RWPE1 (cell line): ENCODE data around the gene SHB.
A peak's percentile ranks its signal among the peaks of the same experiment; 100 is the strongest.

Experiments
- CTCF ChIA-PET: fragments of 350-600 bp; sonication (Branson Sonifier 250); formaldehyde crosslinking; extraction: SDS; loops from one replicate; lab custom pipeline; 2021; lab: Yijun Ruan, JAX
- POLR2A ChIA-PET: fragments of 400-600 bp; formaldehyde crosslinking; extraction: SDS; loops from one replicate; lab custom pipeline; 2020; ENCODE audit warnings: antibody characterized with exemption; ENCODE audit not compliant: low non-redundant PET; lab: Yijun Ruan, JAX
- DNase-seq: peaks from one replicate; pipeline ENCODE4 v3.0.0; 2012; ENCODE audit warnings: low spot score
- H3K27ac ChIP-seq: fragments of 450-650 bp; 2 replicates; pipeline ENCODE4 v1.5.1; 2017
- CTCF ChIP-seq: fragments of 450-650 bp; conservative IDR thresholded peaks from 2 replicates; pipeline ENCODE4 v1.5.1; 2017; ENCODE audit warnings: low read depth, mild to moderate bottlenecking

The SHB gene

GRCh38 chr9:37964740-37965081, 104.3 kb downstream of the SHB start:
- no peak for DNase-seq
- no peak for TF ChIP-seq CTCF
- H3K27ac ChIP-seq = peak overlapping the region; percentile 89
- ChIA-PET CTCF (no interaction called here), POLR2A (no interaction called here)

GRCh38 chr9:37963936-37964739, 104.9 kb downstream of the SHB start:
- TF ChIP-seq CTCF = no peak
- peak; percentile 66 for DNase-seq
- peak overlapping the region; percentile 89 for H3K27ac ChIP-seq
- POLR2A ChIA-PET = no interaction called here
- CTCF ChIA-PET = no interaction called here

GRCh38 chr9:37961351-37961750, 107.7 kb downstream of the SHB start:
- no peak for DNase-seq
- POLR2A ChIA-PET = no interaction called here
- no peak for TF ChIP-seq CTCF
- CTCF ChIA-PET = interaction anchor here (0.6 to 0.7 kb wide), 2 partner anchors 10 to 106 kb away, joined by 3 read pairs; no protein-coding TSS in a partner anchor
- H3K27ac ChIP-seq = peak overlapping the region; percentile 18; the same call in 1 of the 2 replicates

- no peak for DNase-seq
- TF ChIP-seq CTCF = no peak
- H3K27ac ChIP-seq = peak overlapping the region; percentile 18; the same call in 1 of the 2 replicates
- ChIA-PET POLR2A (no interaction called here), CTCF (interaction anchor here (0.6 to 0.7 kb wide), 2 partner anchors 11 to 107 kb away, joined by 3 read pairs; no protein-coding TSS in a partner anchor)
These were observed 108.4 kb downstream of the SHB start for GRCh38 chr9:37960631-37961030.

GRCh38 chr9:37959976-37960375, 109.1 kb downstream of the SHB start:
- CTCF ChIA-PET = interaction anchor here (0.6 kb wide), 1 partner anchor 57 kb away, joined by 3 read pairs; no protein-coding TSS in a partner anchor
- no peak for TF ChIP-seq CTCF
- no peak for DNase-seq
- POLR2A ChIA-PET = no interaction called here
- H3K27ac ChIP-seq = no peak overlapping the region

GRCh38 chr9:37958154-37958553, 110.9 kb downstream of the SHB start:
- POLR2A ChIA-PET = no interaction called here
- no peak for TF ChIP-seq CTCF

More at GRCh38 chr9:37958154-37958553, 110.9 kb downstream of the SHB start:
- DNase-seq = no peak
- H3K27ac ChIP-seq = peak overlapping the region; percentile 89; the same call in 1 of the 2 replicates
- CTCF ChIA-PET = interaction anchor here (0.8 kb wide), 1 partner anchor 9 kb away, joined by 3 read pairs; no protein-coding TSS in a partner anchor
